ENCODE measurements around the gene CDHR1.

GRCh38 chr10:84147347-84147746, 47.0 kb upstream of the CDHR1 start:
- TF ChIP-seq TAF1 (IDR thresholded peaks at IDR 0.05; ENCODE audit: borderline replicate concordance, insufficient read depth, low read length) (no peak), REST (IDR thresholded peaks at IDR 0.05; ENCODE audit: insufficient read depth in 1 of 2, low read depth in 2 of 2, low read length in 2 of 2) (no peak), POLR2AphosphoS5 (IDR thresholded peaks at IDR 0.05; ENCODE audit: low read depth, low read length) (no peak), FOXP2 (optimal IDR thresholded peaks at IDR 0.05; ENCODE audit: borderline replicate concordance, extremely low read depth, extremely low read length, insufficient read depth) (no peak)

Data from PFSK-1 (cell line).